Stomach smooth muscle (tissue), 2 donors: ENCODE measurements around the gene GOLPH3.
"Not testable (repeated sequence)": the region's sequence is repeated elsewhere in the genome, so short reads cannot be mapped to it uniquely, and the experiment has no call there.

Source experiments
- H3K27ac ChIP-seq: one replicate; pipeline ENCODE4 v1.7.0; 2013; ENCODE audit warnings: mild to moderate bottlenecking, low read length, inconsistent platforms
- H3K27me3 ChIP-seq, 2 donors: one replicate each; pipeline ENCODE4 v1.7.0; 2013; ENCODE audit warnings: low read length in 2 of 2; ENCODE audit not compliant: insufficient read depth in 2 of 2, control insufficient read depth in 1 of 2
- H3K36me3 ChIP-seq, 2 donors: one replicate each; pipeline ENCODE4 v1.7.0; 2013; ENCODE audit warnings: low read length in 2 of 2; ENCODE audit not compliant: control insufficient read depth in 2 of 2, insufficient read depth in 2 of 2
- H3K4me1 ChIP-seq: one replicate; pipeline ENCODE4 v1.7.0; 2013; ENCODE audit warnings: low read length; ENCODE audit not compliant: control insufficient read depth, insufficient read depth
- H3K4me3 ChIP-seq, 2 donors: one replicate each; pipeline ENCODE4 v1.7.0; 2013; ENCODE audit warnings: low read length in 2 of 2
- H3K9ac ChIP-seq, 2 donors: one replicate each; pipeline ENCODE4 v1.7.0; 2013; ENCODE audit warnings: low read length in 2 of 2, mild to moderate bottlenecking in 1 of 2
- H3K9me3 ChIP-seq, 2 donors: one replicate each; pipeline ENCODE4 v1.7.0; 2013; ENCODE audit warnings: low read length in 2 of 2; ENCODE audit not compliant: control insufficient read depth in 2 of 2
- donor health status: healthy.
- donor health status: Pancreatic carcinoma.

The GOLPH3 gene

GRCh38 chr5:32174011-32174870 lies at the start of gene GOLPH3:
GOLPH3 (minus strand) TSS chr5:32174319; CDS start chr5:32174034, 285 bp downstream.
- peaks cover 15% of the 10 kb centered on the region for H3K4me1 ChIP-seq
- H3K27me3 ChIP-seq: no peaks in the 10 kb centered on the region
- peak within 1 kb of the TSS; percentile 99 for H3K9ac ChIP-seq
- H3K27ac ChIP-seq: peak within 1 kb of the TSS; percentile 99
- H3K9me3 ChIP-seq: no peaks in the 10 kb centered on the region
- peak within 1 kb of the TSS; percentile 92 to 96 for H3K4me3 ChIP-seq
- peaks cover 2 to 3% of the 10 kb centered on the region in 2 donors for H3K36me3 ChIP-seq

GRCh38 chr5:32222723-32223470 lies 48.8 kb upstream of the GOLPH3 start:
- no peak overlapping the region for H3K4me3 ChIP-seq
- peaks cover 19% of the 10 kb centered on the region for H3K4me1 ChIP-seq
- no peak overlapping the region for H3K9ac ChIP-seq
- H3K27ac ChIP-seq: no peak overlapping the region
- peaks cover 0 to 2% of the 10 kb centered on the region in 2 donors for H3K36me3 ChIP-seq
- no peaks in the 10 kb centered on the region for H3K9me3 ChIP-seq
- H3K27me3 ChIP-seq: no peaks in the 10 kb centered on the region

- H3K9ac ChIP-seq: peak overlapping the region in 1 of 2 donors; percentile 69
- H3K4me3 ChIP-seq: peak overlapping the region in 1 of 2 donors; percentile 52
Measured at GRCh38 chr5:32217886-32218396, 43.8 kb upstream of the GOLPH3 start.

GRCh38 chr5:32214344-32214743 lies 40.2 kb upstream of the GOLPH3 start:
- H3K36me3 ChIP-seq, H3K9me3 ChIP-seq, H3K4me3 ChIP-seq, H3K27me3 ChIP-seq, H3K9ac ChIP-seq, H3K27ac ChIP-seq: not testable (repeated sequence)
- peaks cover 16% of the 10 kb centered on the region for H3K4me1 ChIP-seq

More at GRCh38 chr5:32217886-32218396, 43.8 kb upstream of the GOLPH3 start:
- Histone ChIP-seq H3K27ac (peak overlapping the region; percentile 93), H3K36me3 (no peaks in the 10 kb centered on the region), H3K27me3 (no peaks in the 10 kb centered on the region), H3K4me1 (peaks cover 19% of the 10 kb centered on the region), H3K9me3 (no peaks in the 10 kb centered on the region)

- H3K9me3 ChIP-seq: no peaks in the 10 kb centered on the region
- H3K27me3 ChIP-seq: no peaks in the 10 kb centered on the region
- H3K36me3 ChIP-seq: no peaks in the 10 kb centered on the region
- no peak overlapping the region for H3K4me3 ChIP-seq
- no peak overlapping the region for H3K9ac ChIP-seq
- no peak overlapping the region for H3K27ac ChIP-seq
- no peaks in the 10 kb centered on the region for H3K4me1 ChIP-seq
Measured at GRCh38 chr5:32210151-32210550, 36.0 kb upstream of the GOLPH3 start.

GRCh38 chr5:32208837-32209236 lies 34.7 kb upstream of the GOLPH3 start:
- not testable (repeated sequence) for H3K27ac ChIP-seq, H3K36me3 ChIP-seq, H3K4me3 ChIP-seq, H3K27me3 ChIP-seq, H3K9ac ChIP-seq, H3K4me1 ChIP-seq, H3K9me3 ChIP-seq

- no peak overlapping the region for H3K9ac ChIP-seq
- H3K27me3 ChIP-seq: no peaks in the 10 kb centered on the region
- no peaks in the 10 kb centered on the region for H3K4me1 ChIP-seq
- no peaks in the 10 kb centered on the region for H3K36me3 ChIP-seq
- no peak overlapping the region for H3K4me3 ChIP-seq
- no peaks in the 10 kb centered on the region for H3K9me3 ChIP-seq
- H3K27ac ChIP-seq: no peak overlapping the region
Measured at GRCh38 chr5:32207355-32207634, 33.2 kb upstream of the GOLPH3 start.

- no peaks in the 10 kb centered on the region for H3K36me3 ChIP-seq
- H3K4me1 ChIP-seq: no peaks in the 10 kb centered on the region
- H3K9ac ChIP-seq: no peak overlapping the region
- no peaks in the 10 kb centered on the region for H3K9me3 ChIP-seq
- no peak overlapping the region for H3K4me3 ChIP-seq
- H3K27me3 ChIP-seq: no peaks in the 10 kb centered on the region
- no peak overlapping the region for H3K27ac ChIP-seq
Measured at GRCh38 chr5:32206509-32207354, 32.6 kb upstream of the GOLPH3 start.

GRCh38 chr5:32206053-32206452 lies 31.9 kb upstream of the GOLPH3 start:
- Histone ChIP-seq H3K9me3 (no peaks in the 10 kb centered on the region), H3K27me3 (no peaks in the 10 kb centered on the region), H3K27ac (no peak overlapping the region), H3K36me3 (no peaks in the 10 kb centered on the region), H3K9ac (no peak overlapping the region), H3K4me3 (no peak overlapping the region), H3K4me1 (no peaks in the 10 kb centered on the region)

- Histone ChIP-seq H3K4me3 (no peak overlapping the region), H3K36me3 (no peaks in the 10 kb centered on the region), H3K9me3 (no peaks in the 10 kb centered on the region), H3K27ac (no peak overlapping the region), H3K27me3 (no peaks in the 10 kb centered on the region), H3K9ac (no peak overlapping the region), H3K4me1 (no peaks in the 10 kb centered on the region)
Measured at GRCh38 chr5:32202394-32202793, 28.3 kb upstream of the GOLPH3 start.
